Prostate gland (tissue), 2 donors: ENCODE measurements around the gene SLC22A12. TPM values are rescaled to one million over a fixed set of nuclear protein-coding genes. Genes with fewer than 3 reads are reported as not detected.

Experiments
- DNase-seq: peaks from one replicate; pipeline ENCODE4 v3.0.0-alpha.2; 2019; ENCODE audit warnings: low spot score
- H3K27ac ChIP-seq, 2 donors: fragments of 200-600 bp; sonication (generic); 2 replicates each; pipeline ENCODE4 v1.5.1; 2017 to 2019
- H3K27me3 ChIP-seq: fragments of 200-600 bp; sonication (generic); replicated peaks from 2 replicates; pipeline ENCODE4 v1.5.1; 2019; ENCODE audit not compliant: insufficient read depth
- H3K36me3 ChIP-seq, 2 donors: fragments of 200-600 bp; sonication (generic); 1 replicate in 1 of 2; 2 replicates in 1 of 2; pipeline versions ENCODE4 v1.5.1 to v1.8.1; 2017 to 2019
- H3K4me1 ChIP-seq: fragments of 200-600 bp; sonication (generic); replicated peaks from 2 replicates; pipeline ENCODE4 v1.5.1; 2019
- H3K4me3 ChIP-seq, 2 donors: fragments of 200-600 bp; sonication (generic); 2 replicates each; pipeline ENCODE4 v1.5.1; 2017 to 2019
- H3K9me3 ChIP-seq: fragments of 200-600 bp; sonication (generic); 2 replicates; pipeline ENCODE4 v1.5.1; 2017
- POLR2A ChIP-seq: fragments of 450-650 bp; IDR thresholded peaks from one replicate; pipeline ENCODE4 v1.6.1; 2016; ENCODE audit warnings: antibody characterized with exemption, mild to moderate bottlenecking
- POLR2AphosphoS5 ChIP-seq: sonication (generic); formaldehyde crosslinking; IDR thresholded peaks from one replicate; pipeline ENCODE4 v1.6.1; 2017; ENCODE audit warnings: antibody characterized with exemption
- WGBS: methylation state at CpG from one replicate; pipeline ENCODE4 v1.1.5; 2018; 5-methylcytosine and 5-hydroxymethylcytosine counted together
- intact Hi-C: fragments of 100-400 bp; cut with DNase I; formaldehyde crosslinking; loops from one replicate; pipeline ENCODE4 v1.14.2; 2022
- total RNA-seq, 2 donors: library from RNA; depleted of rRNA; stranded (reverse); fragments of >200 nt; gene quantifications; one replicate each; pipeline ENCODE4 v1.1.0, GENCODE V29; 2016
- TF ChIP-seq, protein P1 (sequence below), 4 experiments: fragments of 200-600 bp in 2 of 4; fragments of 450-650 bp in 2 of 4; sonication (generic) in 2 of 4; IDR thresholded peaks; 1 replicate in 3 of 4; 2 replicates in 1 of 4; pipeline ENCODE4 v1.5.1; 2016 to 2019; ENCODE audit warnings: antibody characterized with exemption in 4 of 4, mild to moderate bottlenecking in 2 of 4, moderate library complexity in 2 of 4

SLC22A12 gene
- total RNA-seq, 2 donors from 2014 or later = not detected

DNA sequence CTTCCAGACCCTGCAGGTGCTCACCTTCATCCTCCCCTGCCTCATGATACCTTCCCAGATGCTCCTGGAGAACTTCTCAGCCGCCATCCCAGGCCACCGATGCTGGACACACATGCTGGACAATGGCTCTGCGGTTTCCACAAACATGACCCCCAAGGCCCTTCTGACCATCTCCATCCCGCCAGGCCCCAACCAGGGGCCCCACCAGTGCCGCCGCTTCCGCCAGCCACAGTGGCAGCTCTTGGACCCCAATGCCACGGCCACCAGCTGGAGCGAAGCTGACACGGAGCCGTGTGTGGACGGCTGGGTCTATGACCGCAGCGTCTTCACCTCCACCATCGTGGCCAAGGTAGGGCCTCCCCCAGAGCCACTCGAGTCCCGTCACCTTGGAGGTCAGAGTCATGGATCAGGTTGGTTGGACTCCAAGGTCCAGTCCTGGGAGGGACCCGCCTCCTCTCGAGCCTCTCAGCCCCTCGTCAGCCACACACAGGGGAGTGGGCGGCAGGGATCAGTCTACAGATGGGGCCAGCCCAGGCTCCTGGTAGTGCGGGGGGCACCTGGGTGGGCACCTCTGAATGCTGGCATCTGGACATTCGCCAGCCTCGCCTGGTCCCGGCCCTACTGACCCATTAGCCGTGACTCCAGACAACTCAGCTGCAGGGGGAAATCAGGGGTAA, 34.8 kb upstream of the SLC22A12 start:
- intact Hi-C loops = no loop called here
- Histone ChIP-seq H3K27me3 (no peaks in the 10 kb centered on the region), H3K36me3 (no peaks in the 10 kb centered on the region), H3K4me3 (no peak overlapping the region), H3K9me3 (no peaks in the 10 kb centered on the region), H3K27ac (no peak overlapping the region), H3K4me1 (no peaks in the 10 kb centered on the region)
- WGBS = 93% methylated on average over 26 of the region's 26 CpGs
- TF ChIP-seq, protein P1, sequence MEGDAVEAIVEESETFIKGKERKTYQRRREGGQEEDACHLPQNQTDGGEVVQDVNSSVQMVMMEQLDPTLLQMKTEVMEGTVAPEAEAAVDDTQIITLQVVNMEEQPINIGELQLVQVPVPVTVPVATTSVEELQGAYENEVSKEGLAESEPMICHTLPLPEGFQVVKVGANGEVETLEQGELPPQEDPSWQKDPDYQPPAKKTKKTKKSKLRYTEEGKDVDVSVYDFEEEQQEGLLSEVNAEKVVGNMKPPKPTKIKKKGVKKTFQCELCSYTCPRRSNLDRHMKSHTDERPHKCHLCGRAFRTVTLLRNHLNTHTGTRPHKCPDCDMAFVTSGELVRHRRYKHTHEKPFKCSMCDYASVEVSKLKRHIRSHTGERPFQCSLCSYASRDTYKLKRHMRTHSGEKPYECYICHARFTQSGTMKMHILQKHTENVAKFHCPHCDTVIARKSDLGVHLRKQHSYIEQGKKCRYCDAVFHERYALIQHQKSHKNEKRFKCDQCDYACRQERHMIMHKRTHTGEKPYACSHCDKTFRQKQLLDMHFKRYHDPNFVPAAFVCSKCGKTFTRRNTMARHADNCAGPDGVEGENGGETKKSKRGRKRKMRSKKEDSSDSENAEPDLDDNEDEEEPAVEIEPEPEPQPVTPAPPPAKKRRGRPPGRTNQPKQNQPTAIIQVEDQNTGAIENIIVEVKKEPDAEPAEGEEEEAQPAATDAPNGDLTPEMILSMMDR (IDR thresholded peaks at IDR 0.05) = no peak
- TF ChIP-seq POLR2A (no peak), POLR2AphosphoS5 (no peak)
- no peak for DNase-seq

DNA sequence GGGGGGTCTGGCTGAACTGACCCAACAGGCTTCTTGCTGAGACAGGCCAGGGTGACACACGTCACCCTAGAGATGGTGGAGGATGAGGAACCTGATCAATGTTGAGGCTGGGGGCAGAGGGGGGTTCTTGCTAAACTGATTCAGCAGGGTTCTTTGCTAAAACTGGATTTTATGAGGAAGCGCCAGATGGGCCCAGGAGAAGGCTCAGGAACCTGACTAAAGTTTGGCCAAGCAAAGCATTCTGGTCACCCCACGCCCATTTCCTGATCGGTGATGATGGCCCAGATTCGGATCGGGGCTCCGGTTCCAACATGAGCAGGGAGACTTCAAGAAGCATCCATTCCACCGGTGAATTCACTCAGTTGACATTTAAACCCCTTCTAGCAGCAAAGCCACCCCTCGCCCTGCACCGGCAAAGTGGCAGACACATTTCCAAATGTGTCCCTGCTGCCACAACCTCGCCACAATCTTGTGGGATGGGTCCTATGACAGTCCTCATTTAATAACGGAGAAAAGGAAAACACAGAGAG, 34.2 kb upstream of the SLC22A12 start:
- 88% methylated on average over 12 of the region's 12 CpGs for WGBS
- intact Hi-C loops = no loop called here
- no peak overlapping the region for H3K4me3 ChIP-seq
- H3K4me1 ChIP-seq = no peaks in the 10 kb centered on the region
- H3K27ac ChIP-seq = no peak overlapping the region
- no peaks in the 10 kb centered on the region for H3K27me3 ChIP-seq
- no peaks in the 10 kb centered on the region for H3K9me3 ChIP-seq
- H3K36me3 ChIP-seq = no peaks in the 10 kb centered on the region
- TF ChIP-seq POLR2A = no peak
- TF ChIP-seq, protein P1 (IDR thresholded peaks at IDR 0.05) = no peak
- no peak for TF ChIP-seq POLR2AphosphoS5
- DNase-seq = no peak

DNA sequence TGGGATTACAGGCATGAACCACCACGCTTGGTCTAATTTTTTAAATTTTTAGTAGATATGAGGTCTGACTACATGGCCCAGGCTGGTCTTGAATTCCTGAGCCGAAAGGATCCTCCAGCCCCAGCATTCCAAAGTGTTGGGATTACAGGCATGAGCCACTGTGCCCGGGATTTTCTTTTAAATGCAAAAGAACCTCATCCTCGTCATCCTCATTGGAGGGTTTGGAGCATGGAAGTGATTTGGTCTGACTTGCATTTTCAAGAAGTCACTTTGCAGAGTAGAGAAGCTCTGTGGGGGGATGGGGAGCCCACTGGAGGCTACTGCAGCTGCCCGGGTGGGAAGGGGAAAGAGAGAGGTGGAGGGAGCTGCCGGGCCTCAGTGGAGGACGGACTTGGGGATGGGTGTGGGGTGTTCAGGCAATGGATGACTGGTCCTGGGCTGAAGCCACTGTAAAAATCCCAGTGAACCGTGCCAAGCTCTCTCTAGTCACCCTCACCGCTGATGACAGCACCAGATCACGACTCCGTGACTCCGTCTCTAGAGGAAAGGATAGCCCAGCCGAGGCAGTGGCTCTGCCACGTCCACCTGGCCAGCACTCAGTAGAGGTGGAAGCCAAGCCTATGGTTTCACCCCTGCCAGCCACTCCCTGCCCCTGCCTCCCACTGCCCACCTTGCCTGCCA, 32.8 kb upstream of the SLC22A12 start:
- no peak overlapping the region for H3K4me3 ChIP-seq
- no peaks in the 10 kb centered on the region for H3K9me3 ChIP-seq
- DNase-seq = no peak
- no peak overlapping the region for H3K27ac ChIP-seq
- no peaks in the 10 kb centered on the region for H3K4me1 ChIP-seq
- no peaks in the 10 kb centered on the region for H3K27me3 ChIP-seq
- intact Hi-C loops = no loop called here
- no peaks in the 10 kb centered on the region for H3K36me3 ChIP-seq
- WGBS = 90% methylated on average over 14 of the region's 14 CpGs
- TF ChIP-seq POLR2AphosphoS5 (no peak), POLR2A (no peak)
- TF ChIP-seq, protein P1 (IDR thresholded peaks at IDR 0.05) = no peak

DNA sequence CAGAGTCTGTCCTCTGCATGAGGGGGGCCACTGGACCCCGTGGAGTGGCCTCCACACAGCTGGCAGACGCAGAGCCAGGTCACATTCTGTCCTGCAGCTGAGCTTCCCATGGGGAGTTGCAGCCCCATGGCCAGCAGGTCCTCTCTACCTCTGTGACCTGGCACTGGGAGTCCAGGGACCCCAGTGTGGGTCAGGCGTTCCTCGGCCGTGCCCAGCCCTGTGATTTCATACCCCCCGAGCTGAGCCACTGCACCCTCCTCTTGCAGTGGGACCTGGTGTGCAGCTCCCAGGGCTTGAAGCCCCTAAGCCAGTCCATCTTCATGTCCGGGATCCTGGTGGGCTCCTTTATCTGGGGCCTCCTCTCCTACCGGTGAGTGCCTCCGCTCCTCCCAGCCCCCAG, 32.2 kb upstream of the SLC22A12 start:
- Histone ChIP-seq H3K9me3 (no peaks in the 10 kb centered on the region), H3K36me3 (no peaks in the 10 kb centered on the region), H3K27ac (no peak overlapping the region), H3K4me3 (no peak overlapping the region), H3K4me1 (no peaks in the 10 kb centered on the region), H3K27me3 (no peaks in the 10 kb centered on the region)
- WGBS = 92% methylated on average over 9 of the region's 9 CpGs
- DNase-seq = no peak
- intact Hi-C loops = no loop called here
- TF ChIP-seq POLR2A (no peak), POLR2AphosphoS5 (no peak)
- TF ChIP-seq, protein P1 (IDR thresholded peaks at IDR 0.05) = no peak
